Retinal pigment epithelial cell (primary cell): Measurements from ENCODE around the gene C14orf132.

Experiments
- DNase-seq: peaks from one replicate; pipeline ENCODE4 v3.0.0-alpha.2; 2010; ENCODE audit warnings: low read depth
- H3K4me3 ChIP-seq: 2 replicates; pipeline ENCODE4 v1.5.1; 2011; ENCODE audit warnings: mild to moderate bottlenecking, low read length, control low read depth, moderate library complexity
- CTCF ChIP-seq: conservative IDR thresholded peaks from 2 replicates; pipeline ENCODE4 v1.5.1; 2011; ENCODE audit warnings: low read depth, low read length, control low read depth, inconsistent platforms

The C14orf132 gene

GRCh38 chr14:96088074-96088473 is 48.9 kb downstream of the C14orf132 start:
- H3K4me3 ChIP-seq: no peak overlapping the region
- no peak for DNase-seq
- no peak for TF ChIP-seq CTCF

- TF ChIP-seq CTCF: no peak
- no peak for DNase-seq
- H3K4me3 ChIP-seq: no peak overlapping the region
Observed at GRCh38 chr14:96088481-96088880, 49.3 kb downstream of the C14orf132 start.

GRCh38 chr14:96088911-96089310 is 49.7 kb downstream of the C14orf132 start:
- no peak for DNase-seq
- TF ChIP-seq CTCF: no peak
- H3K4me3 ChIP-seq: no peak overlapping the region

- no peak overlapping the region for H3K4me3 ChIP-seq
- DNase-seq: no peak
- no peak for TF ChIP-seq CTCF
Observed at GRCh38 chr14:96089401-96089800, 50.2 kb downstream of the C14orf132 start.

- H3K4me3 ChIP-seq: no peak overlapping the region
- no peak for DNase-seq
- no peak for TF ChIP-seq CTCF
Observed at GRCh38 chr14:96090441-96091148, 51.4 kb downstream of the C14orf132 start.

- H3K4me3 ChIP-seq: no peak overlapping the region
- no peak for DNase-seq
- no peak for TF ChIP-seq CTCF
Observed at GRCh38 chr14:96091149-96091693, 52.1 kb downstream of the C14orf132 start.

- no peak for DNase-seq
- TF ChIP-seq CTCF: no peak
- H3K4me3 ChIP-seq: no peak overlapping the region
Observed at GRCh38 chr14:96091941-96092411, 52.8 kb downstream of the C14orf132 start.
